Psoas muscle (tissue), 8 donors: ENCODE results near the gene PPFIA1. TPM values are rescaled to one million over a fixed set of nuclear protein-coding genes. Genes with fewer than 3 reads are reported as not detected.

Source experiments
- ATAC-seq, 4 donors: fragments of 200-7000 bp; cut with Tn5 transposase; one replicate each; pipeline ENCODE4 v1.9.1; 2020; ENCODE audit warnings: moderate library complexity in 3 of 4, mild to moderate bottlenecking in 2 of 4
- DNase-seq, 2 donors: peaks; one replicate each; pipeline ENCODE4 v3.0.0-alpha.2; 2020
- H3K27ac ChIP-seq: fragments of 200-600 bp; one replicate; pipeline ENCODE4 v1.8.0; 2022
- H3K27me3 ChIP-seq, 3 donors: fragments of 200-600 bp in 1 of 3; one replicate each; pipeline versions ENCODE4 v1.6.1 to v1.8.0; 2013 to 2022; ENCODE audit warnings: low read length in 2 of 3, mild to moderate bottlenecking in 2 of 3, moderate library complexity in 1 of 3; ENCODE audit not compliant: insufficient read depth in 3 of 3
- H3K36me3 ChIP-seq, 2 donors: fragments of 200-600 bp in 1 of 2; one replicate each; pipeline versions ENCODE4 v1.6.1 to v1.8.0; 2013 to 2022; ENCODE audit warnings: low read depth in 1 of 2, mild to moderate bottlenecking in 1 of 2, moderate library complexity in 1 of 2; ENCODE audit not compliant: insufficient read depth in 1 of 2
- H3K4me1 ChIP-seq: fragments of 200-600 bp; one replicate; pipeline ENCODE4 v1.8.0; 2022
- H3K4me3 ChIP-seq: fragments of 200-600 bp; one replicate; pipeline ENCODE4 v1.8.0; 2022; ENCODE audit warnings: mild to moderate bottlenecking
- H3K9me3 ChIP-seq: fragments of 200-600 bp; one replicate; pipeline ENCODE4 v1.8.0; 2022
- WGBS, 3 donors: extraction: QIAGEN DNeasy Blood & Tissue Kit; methylation state at CpG; one replicate each; pipeline versions ENCODE4 v1.1.6 to v1.1.7; 2013; 5-methylcytosine and 5-hydroxymethylcytosine counted together
- intact Hi-C, 2 donors: fragments of 100-400 bp; cut with DNase I; formaldehyde crosslinking; loops; one replicate each; pipeline versions ENCODE4 v1.11.0 to v1.14.2; 2022
- polyA plus RNA-seq, 3 donors: library from polyadenylated mRNA; stranded (reverse); fragments of 200-250 nt; gene quantifications; one replicate each; pipeline ENCODE4 v1.2.3, GENCODE V29; 2013
- total RNA-seq, 4 donors: library from RNA; stranded (reverse); fragmentation: NEBNext Ultra II Directional in 2 of 4; extraction: Animal tissue kit (Norgen Biotek cat#: 25700) in 2 of 4; gene quantifications; one replicate each; pipeline versions ENCODE4 v1.2.1 to v1.2.4, GENCODE V29; 2021 to 2023
- TF ChIP-seq, protein P1 (sequence below): fragments of 200-600 bp; IDR thresholded peaks from one replicate; pipeline ENCODE4 v1.8.0; 2022; ENCODE audit warnings: antibody characterized with exemption
- donor health status: healthy with polysubstance abuse.
- donor health status: DM: no; HTN: no; CAD: no; lungs with moderate emphysema.
- donor health status: Bipolar disorder and iron deficiency.
- donor health status: healthy.
- donor health status: DM: yes; HTN: yes; CAD: no.
- donor health status: DM: no; HTN: no; CAD: no.
- donor health status: DM: no; HTN: no; CAD: no.
- donor health status: DM: yes; HTN: yes; CAD: no.

The PPFIA1 gene
- total and polyA plus RNA-seq, 7 donors, result 16.7 to 49.5 (median 34.3) TPM

- WGBS, 3 donors, result 45 to 49% (median 47%) methylated on average over 7 of the region's 7 CpGs
- Histone ChIP-seq H3K4me3 (no peak overlapping the region), H3K9me3 (no peaks in the 10 kb centered on the region), H3K27ac (no peak overlapping the region), H3K4me1 (no peaks in the 10 kb centered on the region), H3K27me3 (peaks cover 0 to 36% (median 5%) of the 10 kb centered on the region in 3 donors), H3K36me3 (no peaks in the 10 kb centered on the region)
- ATAC-seq (no peak), DNase-seq (no peak)
- TF ChIP-seq, protein P1, sequence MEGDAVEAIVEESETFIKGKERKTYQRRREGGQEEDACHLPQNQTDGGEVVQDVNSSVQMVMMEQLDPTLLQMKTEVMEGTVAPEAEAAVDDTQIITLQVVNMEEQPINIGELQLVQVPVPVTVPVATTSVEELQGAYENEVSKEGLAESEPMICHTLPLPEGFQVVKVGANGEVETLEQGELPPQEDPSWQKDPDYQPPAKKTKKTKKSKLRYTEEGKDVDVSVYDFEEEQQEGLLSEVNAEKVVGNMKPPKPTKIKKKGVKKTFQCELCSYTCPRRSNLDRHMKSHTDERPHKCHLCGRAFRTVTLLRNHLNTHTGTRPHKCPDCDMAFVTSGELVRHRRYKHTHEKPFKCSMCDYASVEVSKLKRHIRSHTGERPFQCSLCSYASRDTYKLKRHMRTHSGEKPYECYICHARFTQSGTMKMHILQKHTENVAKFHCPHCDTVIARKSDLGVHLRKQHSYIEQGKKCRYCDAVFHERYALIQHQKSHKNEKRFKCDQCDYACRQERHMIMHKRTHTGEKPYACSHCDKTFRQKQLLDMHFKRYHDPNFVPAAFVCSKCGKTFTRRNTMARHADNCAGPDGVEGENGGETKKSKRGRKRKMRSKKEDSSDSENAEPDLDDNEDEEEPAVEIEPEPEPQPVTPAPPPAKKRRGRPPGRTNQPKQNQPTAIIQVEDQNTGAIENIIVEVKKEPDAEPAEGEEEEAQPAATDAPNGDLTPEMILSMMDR, result no peak
- intact Hi-C loops, result no loop called here
These were observed 5.1 kb upstream of the PPFIA1 start for GRCh38 chr11:70265341-70265740.

DNA sequence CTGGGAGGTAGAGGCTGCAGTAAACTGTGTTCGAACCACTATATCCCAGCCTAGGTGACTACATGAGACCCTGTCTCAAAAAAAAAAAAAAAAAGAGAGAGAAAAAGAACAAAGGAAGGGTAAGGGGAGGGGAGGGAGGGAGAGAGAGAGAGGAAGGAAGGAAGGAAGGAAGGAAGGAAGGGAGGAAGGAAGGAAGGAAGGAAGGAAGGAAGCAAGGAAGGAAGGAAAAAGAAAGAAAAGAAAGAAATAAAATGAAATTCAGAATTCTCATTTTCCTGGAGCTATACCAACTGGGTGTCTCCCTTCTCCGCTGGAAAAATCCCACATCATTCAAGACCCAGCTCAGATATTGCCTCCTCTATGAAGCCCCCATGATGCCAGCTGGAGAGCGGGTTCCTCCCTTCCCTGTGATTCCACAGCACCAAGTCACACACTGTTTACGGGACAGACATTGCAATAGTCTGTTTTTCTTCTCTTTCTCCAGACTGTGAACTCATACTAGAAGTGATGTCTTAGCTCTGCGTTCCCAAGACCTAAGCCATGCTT, 3.0 kb upstream of the PPFIA1 start:
- Histone ChIP-seq H3K4me3 (no peak overlapping the region), H3K27ac (no peak overlapping the region), H3K27me3 (peaks cover 0 to 36% (median 5%) of the 10 kb centered on the region in 3 donors), H3K9me3 (no peaks in the 10 kb centered on the region), H3K4me1 (peaks cover 8% of the 10 kb centered on the region), H3K36me3 (peaks cover 0 to 7% of the 10 kb centered on the region in 2 donors)
- no peak for ATAC-seq
- 61 to 70% (median 62%) methylated on average over 5 of the region's 5 CpGs for WGBS, 3 donors
- intact Hi-C loops, result no loop called here
- no peak for DNase-seq
- TF ChIP-seq, protein P1, result no peak

DNA sequence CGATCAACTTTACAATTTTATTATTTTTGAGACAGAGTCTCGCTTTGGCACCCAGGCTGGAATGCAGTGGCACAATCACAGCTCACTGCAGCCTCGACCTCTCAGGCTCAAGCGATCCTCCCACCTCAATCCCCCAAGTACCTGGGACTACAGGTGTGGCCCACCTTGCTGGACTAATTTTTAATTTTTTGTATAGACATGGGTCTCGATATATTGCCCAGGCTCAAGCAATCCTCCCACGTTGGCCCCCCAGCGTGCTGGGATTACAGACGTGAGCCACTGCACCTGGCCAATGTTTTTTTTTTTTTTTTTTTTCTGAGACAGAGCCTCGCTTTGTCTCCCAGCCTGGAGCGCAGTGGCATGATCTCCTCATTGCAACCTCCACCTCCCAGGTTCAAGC, 2.0 kb upstream of the PPFIA1 start:
- ATAC-seq, result no peak
- Histone ChIP-seq H3K27me3 (peaks cover 0 to 36% (median 5%) of the 10 kb centered on the region in 3 donors), H3K4me1 (peaks cover 14% of the 10 kb centered on the region), H3K27ac (no peak overlapping the region), H3K36me3 (peaks cover 3 to 17% of the 10 kb centered on the region in 2 donors), H3K4me3 (no peak overlapping the region), H3K9me3 (no peaks in the 10 kb centered on the region)
- intact Hi-C loops, result no loop called here
- TF ChIP-seq, protein P1, result no peak
- no peak for DNase-seq
- WGBS, 3 donors, result 67 to 80% (median 76%) methylated on average over 10 of the region's 10 CpGs

GRCh38 chr11:70270877-70271648, 573 bp downstream of the PPFIA1 start:
- H3K27ac ChIP-seq, result peak overlapping the region; percentile 91
- intact Hi-C loops, result loop anchor here (5.0 to 10.0 kb wide), 3 partner anchors 64 to 1184 kb away; partner anchors contain the start of genes CTTN (in 1 of the 2) and NADSYN1 (in 1 of the 2)
- DNase-seq, result peak; percentile 56 to 75
- peak; percentile 62 to 71 (median 64) for ATAC-seq
- TF ChIP-seq, protein P1, result peak; percentile 14
- H3K27me3 ChIP-seq, result peaks cover 0 to 24% (median 5%) of the 10 kb centered on the region in 3 donors
- peaks cover 19% of the 10 kb centered on the region for H3K4me1 ChIP-seq
- 1 to 2% (median 1%) methylated on average over 37 to 75 of the region's 75 CpGs for WGBS, 3 donors
- no peaks in the 10 kb centered on the region for H3K9me3 ChIP-seq
- H3K4me3 ChIP-seq, result peak overlapping the region; percentile 86
- H3K36me3 ChIP-seq, result peaks cover 6 to 41% of the 10 kb centered on the region in 2 donors
